GM18909 (cell line): ENCODE data around the gene FBH1.
"Not testable (repeated sequence)": the region's sequence is repeated elsewhere in the genome, so short reads cannot be mapped to it uniquely, and the experiment has no call there.

ENCODE experiments used
- ATAC-seq: cut with Tn5 transposase; IDR thresholded peaks from one replicate; pipeline ENCODE4 v1.9.1; 2021; ENCODE audit warnings: mild to moderate bottlenecking; ENCODE audit not compliant: unreplicated experiment, poor library complexity

FBH1 gene

DNA sequence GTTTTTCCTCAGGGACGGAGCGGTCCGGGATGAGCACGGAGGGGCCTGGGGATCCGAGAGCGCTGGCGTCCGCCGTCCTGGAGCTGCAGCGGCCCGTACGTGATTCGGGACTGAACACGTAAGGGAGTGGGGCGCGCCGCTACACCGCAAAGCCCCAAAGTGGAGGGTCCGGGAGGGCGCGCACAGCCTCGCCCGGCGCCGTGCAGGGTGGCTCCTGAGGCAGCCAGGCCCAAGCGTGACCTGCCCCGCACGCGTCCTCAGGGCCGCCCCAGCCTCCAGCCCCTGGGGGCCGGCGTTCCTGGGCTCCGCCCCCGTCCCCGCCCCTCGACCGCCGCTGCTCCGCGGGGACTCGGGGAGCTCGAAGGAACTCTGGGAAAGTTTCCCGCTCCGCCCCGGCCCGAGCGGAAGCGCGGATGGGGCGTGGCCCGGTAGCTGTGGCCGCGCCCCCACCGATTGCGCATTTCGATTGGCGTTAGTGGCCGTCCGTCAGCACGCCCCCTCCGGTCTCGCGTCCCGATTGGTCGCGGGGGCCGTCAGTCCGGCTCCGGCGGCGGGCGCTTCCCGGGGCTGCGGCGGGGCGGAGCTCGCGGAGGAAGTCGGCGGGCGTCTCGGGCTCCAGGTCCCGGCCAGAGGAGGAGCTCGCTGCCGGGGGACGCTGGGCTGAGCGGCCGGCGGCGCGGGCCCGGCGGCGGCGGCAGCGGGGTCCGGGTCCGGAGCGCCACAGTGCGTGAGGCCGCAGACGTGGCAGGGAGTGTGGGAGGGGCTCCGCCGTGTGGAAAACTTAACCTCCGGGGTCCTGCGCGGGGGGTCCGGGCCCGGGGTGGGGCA lies at the start of gene FBH1, which contains the start of gene ANKRD16:
TSS of gene FBH1 (plus strand) at position 620 of the 828 bp plus-strand sequence. CDS start at position 723, 103 bp downstream.
TSS of gene ANKRD16 (minus strand) at position 270 of the 828 bp plus-strand sequence. CDS start 539 bp downstream, outside the sequence.
- ATAC-seq = peak; percentile 87

DNA sequence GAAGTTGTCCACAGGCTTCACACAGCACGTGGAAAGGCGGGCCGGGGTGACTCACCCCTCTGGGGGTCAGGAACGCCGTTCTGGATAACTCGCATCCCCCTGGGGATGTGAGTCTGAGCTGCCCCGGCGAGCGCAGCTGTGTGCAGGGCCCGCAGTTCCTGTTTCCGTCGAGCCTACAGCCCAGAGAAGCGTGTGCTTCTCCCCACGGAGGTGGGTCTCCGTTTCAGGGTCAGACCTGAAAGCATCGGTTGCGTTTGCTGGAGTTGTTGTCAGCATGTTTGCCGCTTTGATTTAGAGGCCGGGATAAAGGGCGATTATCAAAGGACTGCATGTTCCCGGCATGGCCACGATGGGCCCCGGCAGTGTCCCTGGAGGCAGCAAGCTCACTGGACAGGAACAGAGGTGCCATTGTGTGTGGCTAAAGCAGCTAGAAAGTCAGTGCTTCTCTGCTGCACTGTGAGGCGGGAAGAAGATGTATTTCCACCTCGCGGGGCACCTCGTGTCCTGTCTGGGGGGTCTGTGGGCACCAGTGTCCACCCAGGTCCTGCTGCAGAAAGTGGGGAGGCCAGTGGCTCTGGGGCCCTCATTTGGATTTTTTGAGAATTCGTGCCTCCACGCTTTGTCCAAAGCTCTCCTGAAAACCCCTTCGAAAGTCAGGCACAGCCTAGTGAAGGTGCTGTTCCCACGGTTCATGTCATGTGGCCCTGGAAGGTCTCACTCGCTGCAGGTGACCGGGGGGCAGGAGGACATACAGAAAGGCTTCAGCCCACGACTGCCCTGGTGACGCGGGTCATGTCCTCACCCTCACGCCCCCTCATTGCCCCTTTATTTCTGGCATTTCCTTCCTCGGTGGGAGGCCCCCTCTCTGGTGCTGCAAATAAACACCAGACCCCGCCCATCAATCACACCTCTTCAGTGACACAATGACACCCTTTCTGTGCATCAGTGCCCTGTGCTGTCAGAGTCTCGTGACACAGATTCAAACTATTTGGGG lies 49.4 kb upstream of the FBH1 start:
- ATAC-seq = peak; percentile 88

GRCh38 chr10:5841965-5842364 lies 48.1 kb upstream of the FBH1 start:
- no peak for ATAC-seq

GRCh38 chr10:5843686-5844344 lies 46.2 kb upstream of the FBH1 start:
- ATAC-seq = no peak

DNA sequence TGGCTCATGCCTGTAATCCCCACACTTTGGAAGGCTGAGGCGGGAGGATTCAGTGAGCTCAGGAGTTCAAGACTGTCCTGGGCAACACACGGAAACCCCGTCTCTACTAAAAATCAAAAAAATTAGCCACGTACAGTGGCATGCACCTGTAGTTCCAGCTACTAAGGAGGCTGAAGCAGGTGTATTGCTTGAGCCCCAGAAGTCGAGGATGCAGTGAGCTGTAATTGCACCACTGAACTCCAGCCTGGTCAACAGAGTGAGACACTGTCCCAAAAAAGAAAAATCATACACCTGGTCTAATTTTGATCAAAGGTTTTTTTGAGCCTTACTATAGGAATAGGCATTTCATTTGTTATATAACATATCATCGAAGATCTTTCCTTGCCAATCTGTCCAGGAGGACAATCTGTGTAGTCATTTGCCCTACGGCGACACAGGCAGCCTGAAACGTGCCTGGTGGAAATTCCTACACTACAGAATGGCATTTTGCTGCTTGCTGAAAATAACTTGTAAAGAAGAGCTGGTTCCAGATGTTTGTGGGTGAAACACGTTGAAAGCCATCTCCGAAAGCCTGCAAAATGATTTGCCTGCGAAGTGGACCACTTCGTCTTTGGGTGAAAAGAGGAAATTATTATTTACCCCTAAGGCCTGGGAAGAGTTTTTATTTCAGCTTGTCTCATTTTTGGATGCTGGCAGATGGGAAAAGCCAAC lies 45.5 kb upstream of the FBH1 start:
- no peak for ATAC-seq

DNA sequence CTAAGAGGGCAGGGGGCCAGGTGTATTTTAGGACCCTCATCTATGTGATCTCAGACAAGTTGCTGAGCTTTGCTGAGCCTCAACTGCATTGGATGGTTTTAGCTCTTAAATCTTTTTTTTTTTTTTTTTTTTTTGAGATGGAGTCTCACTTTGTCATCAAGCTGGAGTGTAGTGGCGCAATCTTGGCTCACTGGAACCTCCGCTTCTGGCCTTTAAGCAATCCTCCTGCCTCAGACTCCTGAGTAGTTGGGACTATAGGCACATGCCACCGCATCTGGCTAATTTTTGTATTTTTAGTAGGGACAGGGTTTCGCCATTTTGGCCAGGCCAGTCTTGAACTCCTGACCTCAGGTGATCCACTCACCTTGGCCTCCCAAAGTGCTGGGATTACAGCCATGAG lies 43.4 kb upstream of the FBH1 start:
- not testable (repeated sequence) for ATAC-seq

DNA sequence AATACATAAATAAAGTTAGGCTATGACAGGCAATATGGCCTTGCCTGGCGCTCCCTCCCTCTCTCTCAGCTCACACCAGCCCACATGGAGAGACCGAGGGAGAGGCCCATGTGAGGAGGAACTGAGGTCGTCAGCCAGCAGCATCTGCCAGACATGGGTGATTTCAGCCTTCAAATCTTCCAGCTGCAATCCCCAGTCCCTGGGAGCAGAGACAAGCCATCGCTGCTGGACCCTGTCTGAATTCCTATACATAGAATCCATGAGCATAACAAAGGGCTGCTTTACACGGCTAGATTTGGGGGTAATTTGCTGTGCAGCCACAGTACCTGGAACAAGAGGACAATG lies 35.9 kb upstream of the FBH1 start:
- no peak for ATAC-seq

- no peak for ATAC-seq
Observed at GRCh38 chr10:5855979-5856700, 33.9 kb upstream of the FBH1 start.

GRCh38 chr10:5856701-5857004 lies 33.4 kb upstream of the FBH1 start:
- ATAC-seq = no peak

GRCh38 chr10:5858811-5859210 lies 31.2 kb upstream of the FBH1 start:
- no peak for ATAC-seq

DNA sequence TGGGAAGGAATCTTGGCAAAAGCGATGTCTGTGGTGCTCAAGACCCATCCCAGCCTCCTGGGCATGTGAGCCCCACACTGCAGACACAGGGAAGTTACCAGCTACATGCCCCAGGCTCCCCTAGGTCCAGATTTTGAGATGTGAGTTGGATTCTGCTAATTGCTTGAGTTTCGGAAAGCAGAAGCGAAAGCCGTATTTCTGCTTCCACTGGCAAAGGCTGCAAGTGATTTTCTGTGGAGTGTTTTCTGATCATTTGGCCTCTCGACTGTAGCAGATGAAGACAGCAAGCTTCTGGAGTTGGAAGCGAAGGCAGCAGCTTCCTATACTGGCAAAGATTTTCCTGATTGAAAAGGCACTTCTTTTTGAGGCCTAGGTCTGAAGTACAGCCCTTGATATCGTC lies 30.0 kb upstream of the FBH1 start:
- ATAC-seq = no peak

DNA sequence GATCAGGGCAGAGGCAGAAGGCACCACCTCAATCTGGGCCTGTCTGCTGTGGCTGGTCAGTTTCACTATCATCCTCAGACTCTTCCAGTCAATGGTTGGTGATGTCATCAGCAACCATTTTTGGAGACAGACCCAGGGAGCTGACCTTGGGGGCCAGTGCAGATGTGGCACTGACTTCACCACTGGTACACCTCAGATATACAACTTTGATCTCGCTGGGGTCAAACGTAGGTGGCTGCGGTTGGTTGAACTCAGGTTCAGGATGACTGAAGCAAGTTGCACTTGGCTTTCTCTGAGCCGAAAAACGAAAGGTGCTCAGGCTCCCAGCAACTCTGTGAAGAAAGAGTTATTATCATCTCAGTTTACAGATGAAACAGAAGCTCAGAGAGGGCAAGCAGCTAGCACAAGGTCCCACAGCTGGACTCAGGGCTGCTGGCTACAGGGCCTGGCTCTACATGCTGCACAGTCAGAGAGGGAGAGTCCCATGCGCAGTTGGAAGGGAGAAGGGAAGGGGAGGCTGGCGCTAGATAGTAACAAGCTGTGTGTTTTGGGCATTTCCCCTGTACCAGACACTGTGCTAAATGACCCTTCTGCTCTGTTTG lies 27.6 kb upstream of the FBH1 start:
- peak; percentile 98 for ATAC-seq

- not testable (repeated sequence) for ATAC-seq
Observed at GRCh38 chr10:5862981-5863685, 26.9 kb upstream of the FBH1 start.

GRCh38 chr10:5866451-5867081 lies 23.5 kb upstream of the FBH1 start:
- ATAC-seq = not testable (repeated sequence)

GRCh38 chr10:5867091-5867615 lies 22.9 kb upstream of the FBH1 start:
- ATAC-seq = not testable (repeated sequence)

GRCh38 chr10:5868383-5868782 lies 21.7 kb upstream of the FBH1 start:
- ATAC-seq = not testable (repeated sequence)

DNA sequence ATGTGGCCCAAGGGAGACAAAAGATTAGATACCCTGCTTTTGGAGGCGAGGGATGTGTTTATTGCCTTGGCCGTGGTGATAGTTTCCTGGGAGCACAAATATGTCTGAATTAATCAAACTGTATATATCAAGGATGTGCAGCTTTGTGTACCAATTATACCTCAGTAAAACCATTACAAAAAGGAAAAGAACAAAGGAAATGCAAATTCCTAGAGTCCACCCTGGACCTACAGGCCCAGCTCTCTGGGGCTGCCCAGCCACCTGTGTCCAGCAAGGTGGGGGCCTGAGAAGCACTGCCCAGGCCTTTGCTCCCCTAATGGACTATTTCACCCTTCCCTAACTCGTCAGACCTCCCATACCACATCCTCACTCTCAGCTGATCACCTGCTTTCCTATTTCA lies 20.9 kb upstream of the FBH1 start:
- no peak for ATAC-seq

- ATAC-seq = no peak
Observed at GRCh38 chr10:5871596-5871995, 18.4 kb upstream of the FBH1 start.
